Naive B cell (primary cell): ENCODE data around the gene MNX1. TPM values are rescaled to one million over a fixed set of nuclear protein-coding genes. Genes with fewer than 3 reads are reported as not detected.

Source experiments
- ATAC-seq, 2 donors: fragments of 150-1000 bp; cut with Tn5 transposase; 2 replicates each; pipeline ENCODE4 v1.10.0; 2021; ENCODE audit warnings: low read depth in 2 of 2, mild to moderate bottlenecking in 2 of 2, moderate library complexity in 2 of 2
- DNase-seq: peaks from one replicate; pipeline ENCODE4 v3.0.0; 2022
- H3K27ac Mint-ChIP-seq, 6 donors: one replicate each; pipeline ENCODE4 v1.8.0; 2020 to 2022; ENCODE audit warnings: mild to moderate bottlenecking in 6 of 6, mixed read lengths in 6 of 6, moderate library complexity in 5 of 6, inconsistent platforms in 2 of 6
- H3K27me3 Mint-ChIP-seq, 3 donors: one replicate each; pipeline ENCODE4 v1.8.0; 2021 to 2022; ENCODE audit warnings: mixed read lengths in 3 of 3, mild to moderate bottlenecking in 1 of 3
- H3K36me3 Mint-ChIP-seq, 2 donors: one replicate each; pipeline ENCODE4 v1.8.0; 2020 to 2022; ENCODE audit warnings: mixed read lengths in 2 of 2, inconsistent platforms in 1 of 2, mild to moderate bottlenecking in 1 of 2
- H3K4me1 Mint-ChIP-seq, 3 donors: one replicate each; pipeline ENCODE4 v1.8.0; 2020 to 2022; ENCODE audit warnings: mixed read lengths in 3 of 3, inconsistent platforms in 1 of 3, mild to moderate bottlenecking in 1 of 3, moderate library complexity in 1 of 3
- H3K4me3 Mint-ChIP-seq, 8 donors: one replicate each; pipeline ENCODE4 v1.8.0; 2020 to 2022; ENCODE audit warnings: mild to moderate bottlenecking in 8 of 8, mixed read lengths in 8 of 8, moderate library complexity in 8 of 8, inconsistent platforms in 2 of 8
- H3K9me3 Mint-ChIP-seq, 7 donors: one replicate each; pipeline ENCODE4 v1.8.0; 2020 to 2022; ENCODE audit warnings: mixed read lengths in 7 of 7, mild to moderate bottlenecking in 5 of 7, inconsistent platforms in 2 of 7, moderate library complexity in 1 of 7
- polyA plus RNA-seq, 6 donors: library from polyadenylated mRNA; unstranded; fragments of 300-500 nt; fragmentation: Illumina TruSeq; gene quantifications; one replicate each; pipeline ENCODE4 v1.2.3, GENCODE V29; 2021; ENCODE audit warnings: low read depth in 6 of 6

Gene MNX1
- polyA plus RNA-seq, 6 donors from 2014 or later, result not detected

GRCh38 chr7:157008206-157009169 lies 2.0 kb downstream of the MNX1 start:
- no peaks in the 10 kb centered on the region for H3K36me3 Mint-ChIP-seq
- peak overlapping the region in 7 of 8 donors; percentile 52 to 76 (median 64) for H3K4me3 Mint-ChIP-seq
- peaks cover 43 to 77% (median 63%) of the 10 kb centered on the region in 3 donors for H3K27me3 Mint-ChIP-seq
- H3K4me1 Mint-ChIP-seq, result peaks cover 19 to 33% (median 27%) of the 10 kb centered on the region in 3 donors
- no peak overlapping the region for H3K27ac Mint-ChIP-seq
- ATAC-seq (no peak), DNase-seq (no peak)
- peaks cover 0 to 8% (median 0%) of the 10 kb centered on the region in 7 donors for H3K9me3 Mint-ChIP-seq

- Mint-ChIP-seq H3K4me1 (peaks cover 19 to 37% (median 27%) of the 10 kb centered on the region in 3 donors), H3K36me3 (no peaks in the 10 kb centered on the region), H3K9me3 (peaks cover 0 to 8% (median 0%) of the 10 kb centered on the region in 7 donors), H3K27ac (no peak overlapping the region), H3K4me3 (peak overlapping the region in 4 of 8 donors; percentile 6 to 64 (median 37)), H3K27me3 (peaks cover 46 to 73% (median 57%) of the 10 kb centered on the region in 3 donors)
- no peak for DNase-seq
- no peak for ATAC-seq
These were observed 2.9 kb downstream of the MNX1 start for GRCh38 chr7:157007470-157008066.

DNA sequence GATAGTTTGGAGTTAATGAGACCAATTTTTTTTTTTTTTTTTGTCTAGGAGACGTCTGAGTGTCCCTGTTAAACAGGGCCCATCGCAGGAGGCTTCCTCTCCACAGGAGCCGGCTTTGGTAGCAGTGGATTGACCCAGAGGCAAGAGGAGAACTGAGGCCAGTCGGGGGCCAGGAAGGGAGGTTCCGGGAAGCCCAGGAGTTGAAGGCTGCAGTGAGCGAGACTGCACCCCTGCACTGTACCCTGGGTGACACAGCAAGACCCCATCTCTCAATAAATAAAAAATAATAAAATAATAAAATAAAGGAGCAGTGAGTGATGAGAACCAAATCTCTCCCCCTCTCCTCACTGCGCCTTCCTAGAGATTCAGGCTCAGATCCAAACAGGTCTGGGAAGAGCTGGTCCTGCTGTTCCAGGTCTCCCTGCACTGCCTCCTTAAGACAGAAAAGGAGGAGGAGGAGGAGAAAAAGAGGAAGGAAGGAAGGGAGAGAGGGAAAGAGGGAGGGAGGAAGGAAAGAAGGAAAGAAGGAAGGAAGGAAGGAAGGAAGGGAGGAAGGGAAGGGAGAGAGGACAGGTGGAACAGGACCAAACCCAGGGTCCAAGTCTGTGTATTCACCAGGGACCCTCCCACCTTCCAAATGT lies 3.5 kb downstream of the MNX1 start:
- DNase-seq, result no peak
- peaks cover 19 to 39% (median 28%) of the 10 kb centered on the region in 3 donors for H3K4me1 Mint-ChIP-seq

DNA sequence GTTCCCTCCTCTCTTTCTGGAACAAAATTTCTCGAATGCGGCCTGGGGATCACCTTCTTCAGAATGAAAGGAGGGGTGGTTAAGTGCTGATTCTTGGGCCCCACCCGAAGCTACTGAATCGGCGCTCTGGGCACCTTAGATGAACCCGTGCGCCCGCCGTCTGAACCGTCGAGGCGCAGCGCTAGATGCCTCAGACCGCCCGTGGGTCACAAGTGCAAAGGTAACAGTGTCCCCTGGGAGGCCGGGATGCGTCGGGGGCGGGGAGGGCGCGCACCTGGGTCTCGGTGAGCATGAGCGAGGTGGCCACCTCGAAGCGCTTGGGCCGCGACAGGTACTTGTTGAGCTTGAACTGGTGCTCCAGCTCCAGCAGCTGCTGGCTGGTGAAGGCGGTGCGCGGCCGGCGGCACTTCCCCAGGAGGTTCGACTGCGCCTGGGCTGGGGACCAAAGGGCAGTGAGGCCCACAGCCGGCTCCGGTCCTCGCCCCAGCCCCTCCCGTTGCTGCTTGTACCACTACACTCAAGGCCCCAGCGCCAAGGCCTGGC lies 4.2 kb downstream of the MNX1 start:
- ATAC-seq, result no peak
- H3K36me3 Mint-ChIP-seq, result peaks cover 0 to 7% of the 10 kb centered on the region in 2 donors
- DNase-seq, result no peak
- peaks cover 46 to 72% (median 58%) of the 10 kb centered on the region in 3 donors for H3K27me3 Mint-ChIP-seq
- H3K4me1 Mint-ChIP-seq, result peaks cover 16 to 39% (median 26%) of the 10 kb centered on the region in 3 donors
- peak overlapping the region in 1 of 8 donors; percentile 21 for H3K4me3 Mint-ChIP-seq
- H3K27ac Mint-ChIP-seq, result peak overlapping the region in 2 of 6 donors; percentile 52 to 63
- H3K9me3 Mint-ChIP-seq, result peaks cover 0 to 7% (median 0%) of the 10 kb centered on the region in 7 donors

More for the DNA sequence above, 3.5 kb downstream of the MNX1 start:
- ATAC-seq, result no peak
- peaks cover 0 to 7% (median 0%) of the 10 kb centered on the region in 7 donors for H3K9me3 Mint-ChIP-seq
- peak overlapping the region in 2 of 8 donors; percentile 30 to 64 for H3K4me3 Mint-ChIP-seq
- peaks cover 0 to 2% of the 10 kb centered on the region in 2 donors for H3K36me3 Mint-ChIP-seq
- H3K27me3 Mint-ChIP-seq, result peaks cover 45 to 72% (median 58%) of the 10 kb centered on the region in 3 donors
- H3K27ac Mint-ChIP-seq, result peak overlapping the region in 1 of 6 donors; percentile 63

DNA sequence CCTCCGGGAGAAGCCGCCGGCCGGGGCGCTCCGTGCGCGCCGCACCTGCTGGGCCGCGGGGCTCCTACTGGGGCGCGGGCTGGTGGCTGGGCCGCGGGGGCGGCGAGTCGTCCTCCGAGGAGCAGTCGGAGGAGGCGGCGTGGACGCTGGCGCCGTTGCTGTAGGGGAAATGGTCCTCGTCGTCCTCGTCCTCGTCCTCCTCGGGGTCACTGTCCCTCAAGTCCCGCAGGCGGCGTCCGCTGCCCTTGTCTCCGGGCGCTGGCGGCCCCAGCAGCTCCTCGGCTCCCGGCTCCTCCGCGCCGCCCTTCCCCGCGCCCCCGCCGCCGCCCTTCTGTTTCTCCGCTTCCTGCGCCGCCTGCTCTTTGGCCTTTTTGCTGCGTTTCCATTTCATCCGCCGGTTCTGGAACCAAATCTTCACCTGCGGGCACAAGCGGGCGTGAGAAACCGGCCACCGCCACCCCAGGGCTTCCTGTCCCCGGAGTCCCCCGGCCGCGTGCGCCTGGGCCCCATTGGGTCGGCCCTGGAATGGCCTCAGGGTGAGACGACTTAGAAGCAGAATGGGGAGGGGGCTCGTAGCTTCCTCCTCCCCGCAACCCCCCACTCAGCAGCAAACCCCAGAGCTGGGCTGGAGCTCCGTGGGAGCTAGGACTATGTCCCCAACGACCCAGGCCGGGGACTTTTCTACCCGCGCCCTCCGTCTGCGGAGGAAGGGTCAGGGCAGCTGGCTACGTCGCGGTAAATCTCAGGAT lies 4.8 kb downstream of the MNX1 start:
- H3K9me3 Mint-ChIP-seq, result peaks cover 0 to 7% (median 2%) of the 10 kb centered on the region in 7 donors
- ATAC-seq (no peak), DNase-seq (no peak)
- peaks cover 53 to 75% (median 63%) of the 10 kb centered on the region in 3 donors for H3K27me3 Mint-ChIP-seq
- peak overlapping the region in 3 of 8 donors; percentile 32 to 71 (median 50) for H3K4me3 Mint-ChIP-seq
- H3K36me3 Mint-ChIP-seq, result peaks cover 0 to 7% of the 10 kb centered on the region in 2 donors
- peaks cover 20 to 44% (median 30%) of the 10 kb centered on the region in 3 donors for H3K4me1 Mint-ChIP-seq
- H3K27ac Mint-ChIP-seq, result peak overlapping the region in 1 of 6 donors; percentile 52

DNA sequence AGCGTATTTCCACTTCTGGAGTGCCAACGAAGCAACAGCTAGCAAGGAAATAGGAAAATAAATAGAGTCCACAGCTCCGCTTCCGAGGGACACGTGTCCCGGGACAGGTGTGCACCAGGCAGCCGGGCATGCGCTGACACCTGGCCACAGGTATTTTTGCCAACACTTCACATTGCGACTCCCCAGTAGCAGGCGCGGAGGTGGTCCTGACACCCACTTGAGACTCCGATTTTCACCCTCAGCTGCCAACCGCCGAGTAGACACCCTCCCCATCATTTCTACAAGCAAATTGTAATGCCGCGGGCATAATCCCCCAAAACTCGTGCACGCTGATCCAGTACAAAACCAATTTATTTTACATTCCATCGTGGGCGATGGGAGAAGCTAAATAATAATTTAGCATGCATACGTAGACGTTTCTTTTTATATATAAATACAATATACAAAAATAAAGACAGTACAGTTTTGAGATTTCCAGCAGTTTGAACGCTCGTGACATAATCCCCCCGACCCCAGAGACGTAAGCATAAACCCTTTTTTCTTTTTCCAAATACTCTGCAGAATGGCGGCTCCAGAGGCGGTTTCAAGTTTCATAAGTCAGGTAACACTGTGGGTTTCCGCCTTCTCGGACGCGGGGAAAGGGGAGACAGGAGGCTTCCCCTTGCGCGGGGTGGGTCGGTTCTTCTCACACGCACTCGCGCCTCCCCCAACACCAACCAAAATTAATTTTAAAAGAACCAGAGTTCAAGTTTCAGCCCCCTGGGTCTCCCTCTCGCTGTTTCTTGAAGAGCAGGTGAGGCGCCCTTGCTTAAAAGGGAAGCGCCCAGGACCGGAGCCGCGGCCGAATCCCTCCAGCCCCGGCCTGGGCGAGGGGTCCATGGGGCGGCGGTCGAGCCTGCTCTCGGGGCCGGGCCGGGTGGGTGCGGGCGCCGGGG lies 5.7 kb downstream of the MNX1 start:
- DNase-seq, result no peak
- peak overlapping the region; percentile 25 to 83 (median 55) for H3K4me3 Mint-ChIP-seq
- peaks cover 0 to 7% (median 3%) of the 10 kb centered on the region in 7 donors for H3K9me3 Mint-ChIP-seq
- no peak for ATAC-seq
- peaks cover 54 to 82% (median 72%) of the 10 kb centered on the region in 3 donors for H3K27me3 Mint-ChIP-seq
- peaks cover 0 to 7% of the 10 kb centered on the region in 2 donors for H3K36me3 Mint-ChIP-seq
- peak overlapping the region in 5 of 6 donors; percentile 31 to 91 (median 78) for H3K27ac Mint-ChIP-seq
- H3K4me1 Mint-ChIP-seq, result peaks cover 25 to 46% (median 31%) of the 10 kb centered on the region in 3 donors

GRCh38 chr7:157003756-157004520 lies 6.5 kb downstream of the MNX1 start:
- Mint-ChIP-seq H3K36me3 (peaks cover 0 to 7% of the 10 kb centered on the region in 2 donors), H3K4me1 (peaks cover 19 to 44% (median 36%) of the 10 kb centered on the region in 3 donors), H3K4me3 (peak overlapping the region in 3 of 8 donors; percentile 41 to 58 (median 49)), H3K9me3 (peaks cover 0 to 7% (median 3%) of the 10 kb centered on the region in 7 donors), H3K27me3 (peaks cover 54 to 81% (median 66%) of the 10 kb centered on the region in 3 donors), H3K27ac (peak overlapping the region in 4 of 6 donors; percentile 42 to 79 (median 71))
- ATAC-seq (no peak), DNase-seq (no peak)

GRCh38 chr7:157003445-157003755 lies 7.1 kb downstream of the MNX1 start:
- no peak for ATAC-seq
- peaks cover 0 to 7% of the 10 kb centered on the region in 2 donors for H3K36me3 Mint-ChIP-seq
- H3K4me1 Mint-ChIP-seq, result peaks cover 19 to 45% (median 38%) of the 10 kb centered on the region in 3 donors
- H3K27me3 Mint-ChIP-seq, result peaks cover 56 to 81% (median 66%) of the 10 kb centered on the region in 3 donors
- DNase-seq, result no peak
- H3K9me3 Mint-ChIP-seq, result peaks cover 0 to 7% (median 3%) of the 10 kb centered on the region in 7 donors
- H3K4me3 Mint-ChIP-seq, result no peak overlapping the region
- peak overlapping the region in 1 of 6 donors; percentile 36 for H3K27ac Mint-ChIP-seq

DNA sequence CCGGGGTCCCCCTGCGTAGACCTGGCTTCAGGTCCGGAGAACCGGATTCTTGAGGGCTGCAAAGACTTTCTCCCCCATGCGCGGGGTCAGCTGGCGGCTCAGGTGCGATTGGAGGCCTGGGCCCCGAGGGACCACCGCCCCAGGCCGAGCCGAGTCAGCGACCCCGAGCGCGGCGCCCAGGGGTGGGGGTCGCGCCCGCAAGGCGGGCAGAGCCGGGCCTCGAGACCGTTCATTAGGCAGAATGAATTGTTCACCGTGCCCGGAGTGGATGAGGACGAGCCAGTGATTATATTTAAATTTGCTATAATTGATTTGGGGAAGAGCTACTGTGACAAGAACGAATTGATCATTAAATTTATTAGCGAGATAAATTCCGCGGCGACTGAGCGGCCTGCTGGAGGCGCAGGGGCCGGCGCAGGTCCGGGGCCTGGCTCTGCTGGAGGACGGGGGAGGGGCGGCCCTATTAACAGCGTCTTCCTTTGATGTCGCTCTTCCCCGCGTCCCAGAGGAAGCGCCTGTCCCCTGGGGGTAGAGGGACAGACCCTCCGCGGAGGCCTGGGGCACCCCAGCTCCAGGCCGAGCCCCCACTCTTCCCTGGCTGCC lies 7.5 kb downstream of the MNX1 start:
- H3K4me1 Mint-ChIP-seq, result peaks cover 19 to 45% (median 38%) of the 10 kb centered on the region in 3 donors
- no peak for DNase-seq
- H3K27me3 Mint-ChIP-seq, result peaks cover 56 to 81% (median 68%) of the 10 kb centered on the region in 3 donors
- H3K4me3 Mint-ChIP-seq, result no peak overlapping the region
- no peak for ATAC-seq
- H3K36me3 Mint-ChIP-seq, result peaks cover 0 to 7% of the 10 kb centered on the region in 2 donors
- H3K9me3 Mint-ChIP-seq, result peaks cover 0 to 7% (median 3%) of the 10 kb centered on the region in 7 donors
- H3K27ac Mint-ChIP-seq, result peak overlapping the region in 2 of 6 donors; percentile 56 to 92
